GM12878 (cell line): Measurements from ENCODE around the gene FCRL2. TPM values are rescaled to one million over a fixed set of nuclear protein-coding genes. Genes with fewer than 3 reads are reported as not detected.
A peak's percentile ranks its signal among the peaks of the same experiment; 100 is the strongest.

ENCODE experiments used
- ASH2L ChIP-seq: fragments of 300-600, 200-600 bp; sonication (generic); IDR thresholded peaks from 2 replicates; pipeline ENCODE4 v1.6.1; 2017; ENCODE audit warnings: low read depth, mild to moderate bottlenecking, borderline replicate concordance
- BACH1 ChIP-seq: fragments of 450-650 bp; IDR thresholded peaks from 2 replicates; pipeline ENCODE4 v1.6.1; 2017; ENCODE audit warnings: mild to moderate bottlenecking, borderline replicate concordance
- CHD1 ChIP-seq: IDR thresholded peaks from 2 replicates; pipeline ENCODE4 v1.6.1; 2012; ENCODE audit warnings: low read depth, low read length, improper control_type of control experiment
- JUNB ChIP-seq: IDR thresholded peaks from 2 replicates; pipeline ENCODE4 v1.6.1; 2016; ENCODE audit warnings: antibody characterized with exemption, mild to moderate bottlenecking
- MEF2A ChIP-seq: IDR thresholded peaks from 2 replicates; pipeline ENCODE4 v1.6.1; 2011; ENCODE audit warnings: low read depth, mild to moderate bottlenecking, low read length, moderate library complexity; ENCODE audit not compliant: insufficient read depth
- MTA2 ChIP-seq: fragments of 450-650 bp; IDR thresholded peaks from 2 replicates; pipeline ENCODE4 v1.6.1; 2016; ENCODE audit warnings: low read depth, mild to moderate bottlenecking, moderate library complexity
- RAD51 ChIP-seq: fragments of 450-650 bp; IDR thresholded peaks from 2 replicates; pipeline ENCODE4 v1.6.1; 2016; ENCODE audit warnings: moderate library complexity, mild to moderate bottlenecking, inconsistent platforms
- RCOR1 ChIP-seq: conservative IDR thresholded peaks from 2 replicates; pipeline ENCODE4 v1.6.1; 2012; ENCODE audit warnings: low read depth, low read length, improper control_type of control experiment
- SMAD5 ChIP-seq: IDR thresholded peaks from 2 replicates; pipeline ENCODE4 v1.6.1; 2016; ENCODE audit warnings: antibody characterized with exemption, low read depth
- ZNF217 ChIP-seq: fragments of 450-650 bp; IDR thresholded peaks from 2 replicates; pipeline ENCODE4 v1.6.1; 2017; ENCODE audit warnings: antibody characterized with exemption, mild to moderate bottlenecking
- polyA plus RNA-seq, 11 experiments: library from polyadenylated mRNA; depleted of rRNA in 4 of 11; unstranded in 6 of 11; stranded (reverse) in 5 of 11; fragments of >200 nt; fragmentation: Nextera tagmentation in 4 of 11; fragmentation: Illumina TruSeq in 1 of 11; extraction: Ambion mirVana in 4 of 11; extraction: Trizol in 1 of 11; gene quantifications; 1 replicate in 1 of 11; 2 replicates in 10 of 11; pipeline versions ENCODE4 v1.2.1 to v1.2.3, GENCODE V29; 2011 to 2016; ENCODE audit warnings: inconsistent platforms in 2 of 11, missing spikeins in 2 of 11, low read depth in 1 of 11
- total RNA-seq, 4 experiments: library from RNA; depleted of rRNA in 3 of 4; stranded (reverse); fragments of >200 nt in 3 of 4; fragmentation: Illumina TruSeq in 1 of 4; extraction: Trizol in 1 of 4; gene quantifications; 2 replicates each; pipeline versions ENCODE4 v1.2.1 to v1.2.3, GENCODE V29; 2013 to 2021
- TF ChIP-seq, protein P1 (sequence below), 3 experiments: IDR thresholded peaks in 2 of 3; conservative IDR thresholded peaks in 1 of 3; 2 replicates each; pipeline ENCODE4 v1.5.1; 2011; ENCODE audit warnings: low read depth in 3 of 3, low read length in 3 of 3, mild to moderate bottlenecking in 3 of 3, control low read depth in 2 of 3, moderate library complexity in 2 of 3, inconsistent platforms in 1 of 3, mixed read lengths in 1 of 3; ENCODE audit not compliant: control insufficient read depth in 2 of 3, insufficient read depth in 1 of 3; ENCODE audit errors: extremely low read depth in 1 of 3
- TF ChIP-seq, protein P2 (sequence below): fragments of 450-650 bp; IDR thresholded peaks from 2 replicates; pipeline ENCODE4 v1.6.1; 2017; ENCODE audit warnings: mild to moderate bottlenecking, moderate library complexity
- TF ChIP-seq, protein P3 (sequence below): IDR thresholded peaks from 2 replicates; pipeline ENCODE4 v1.6.1; 2011; ENCODE audit warnings: borderline replicate concordance, low read depth, mild to moderate bottlenecking, moderate library complexity, mixed read lengths, low read length; ENCODE audit not compliant: insufficient read depth; ENCODE audit errors: extremely low read length

The FCRL2 gene
- total and polyA plus RNA-seq, 10 of the 15 experiments (the other 5 are each of a cell fraction or from before 2014, with no cell fraction given): 0.07 to 7.3 (median 0.61) TPM

DNA sequence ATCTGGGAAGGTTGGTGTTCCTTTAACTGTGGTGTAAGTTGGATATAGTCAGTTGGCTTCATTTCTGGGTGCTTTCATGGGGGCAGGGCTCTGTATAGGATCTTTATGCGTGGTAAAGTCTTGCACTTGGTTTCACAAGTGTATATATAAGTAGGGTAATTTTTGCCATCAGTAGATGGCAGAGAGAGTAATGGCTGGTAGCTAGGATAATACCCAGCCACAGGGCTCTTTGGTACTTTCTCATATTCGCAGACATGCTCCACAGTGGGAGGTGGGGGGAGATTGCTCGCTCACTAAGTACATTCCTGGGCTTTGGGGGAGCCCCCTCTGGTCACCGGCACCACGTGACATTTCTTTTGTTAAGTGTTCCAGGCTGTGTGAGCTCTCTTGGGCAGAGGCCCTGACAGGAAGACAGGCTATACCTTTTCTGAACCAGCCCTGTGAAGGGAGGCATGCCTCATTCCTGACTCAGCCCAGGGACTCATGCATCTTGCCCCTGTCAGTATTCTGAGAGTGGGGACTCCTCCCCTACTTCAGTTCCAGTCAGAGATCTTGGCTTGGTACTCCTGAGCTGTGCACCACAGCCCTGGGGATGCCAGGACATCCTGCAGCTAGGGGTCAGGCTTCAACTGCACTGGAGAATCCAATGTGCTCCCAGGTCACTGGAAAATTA is 37.6 kb downstream of the FCRL2 start (continued):
- TF ChIP-seq ZNF217 (no peak), SMAD5 (no peak), MTA2 (no peak), JUNB (no peak), CHD1 (no peak), RCOR1 (no peak), BACH1 (no peak), ASH2L (no peak), MEF2A (no peak), RAD51 (peak; percentile 76)
- TF ChIP-seq, protein P1, sequence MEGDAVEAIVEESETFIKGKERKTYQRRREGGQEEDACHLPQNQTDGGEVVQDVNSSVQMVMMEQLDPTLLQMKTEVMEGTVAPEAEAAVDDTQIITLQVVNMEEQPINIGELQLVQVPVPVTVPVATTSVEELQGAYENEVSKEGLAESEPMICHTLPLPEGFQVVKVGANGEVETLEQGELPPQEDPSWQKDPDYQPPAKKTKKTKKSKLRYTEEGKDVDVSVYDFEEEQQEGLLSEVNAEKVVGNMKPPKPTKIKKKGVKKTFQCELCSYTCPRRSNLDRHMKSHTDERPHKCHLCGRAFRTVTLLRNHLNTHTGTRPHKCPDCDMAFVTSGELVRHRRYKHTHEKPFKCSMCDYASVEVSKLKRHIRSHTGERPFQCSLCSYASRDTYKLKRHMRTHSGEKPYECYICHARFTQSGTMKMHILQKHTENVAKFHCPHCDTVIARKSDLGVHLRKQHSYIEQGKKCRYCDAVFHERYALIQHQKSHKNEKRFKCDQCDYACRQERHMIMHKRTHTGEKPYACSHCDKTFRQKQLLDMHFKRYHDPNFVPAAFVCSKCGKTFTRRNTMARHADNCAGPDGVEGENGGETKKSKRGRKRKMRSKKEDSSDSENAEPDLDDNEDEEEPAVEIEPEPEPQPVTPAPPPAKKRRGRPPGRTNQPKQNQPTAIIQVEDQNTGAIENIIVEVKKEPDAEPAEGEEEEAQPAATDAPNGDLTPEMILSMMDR (IDR thresholded peaks at IDR 0.05 in 2 of 3, conservative IDR thresholded peaks at IDR 0.05 in 1 of 3; ENCODE audit: control insufficient read depth in 2 of 3, extremely low read depth in 1 of 3, insufficient read depth in 1 of 3, low read depth in 3 of 3, low read length in 3 of 3): peak in 1 of 3 experiments; percentile 20; a peak in 1 of 6 replicates
- TF ChIP-seq, protein P2, sequence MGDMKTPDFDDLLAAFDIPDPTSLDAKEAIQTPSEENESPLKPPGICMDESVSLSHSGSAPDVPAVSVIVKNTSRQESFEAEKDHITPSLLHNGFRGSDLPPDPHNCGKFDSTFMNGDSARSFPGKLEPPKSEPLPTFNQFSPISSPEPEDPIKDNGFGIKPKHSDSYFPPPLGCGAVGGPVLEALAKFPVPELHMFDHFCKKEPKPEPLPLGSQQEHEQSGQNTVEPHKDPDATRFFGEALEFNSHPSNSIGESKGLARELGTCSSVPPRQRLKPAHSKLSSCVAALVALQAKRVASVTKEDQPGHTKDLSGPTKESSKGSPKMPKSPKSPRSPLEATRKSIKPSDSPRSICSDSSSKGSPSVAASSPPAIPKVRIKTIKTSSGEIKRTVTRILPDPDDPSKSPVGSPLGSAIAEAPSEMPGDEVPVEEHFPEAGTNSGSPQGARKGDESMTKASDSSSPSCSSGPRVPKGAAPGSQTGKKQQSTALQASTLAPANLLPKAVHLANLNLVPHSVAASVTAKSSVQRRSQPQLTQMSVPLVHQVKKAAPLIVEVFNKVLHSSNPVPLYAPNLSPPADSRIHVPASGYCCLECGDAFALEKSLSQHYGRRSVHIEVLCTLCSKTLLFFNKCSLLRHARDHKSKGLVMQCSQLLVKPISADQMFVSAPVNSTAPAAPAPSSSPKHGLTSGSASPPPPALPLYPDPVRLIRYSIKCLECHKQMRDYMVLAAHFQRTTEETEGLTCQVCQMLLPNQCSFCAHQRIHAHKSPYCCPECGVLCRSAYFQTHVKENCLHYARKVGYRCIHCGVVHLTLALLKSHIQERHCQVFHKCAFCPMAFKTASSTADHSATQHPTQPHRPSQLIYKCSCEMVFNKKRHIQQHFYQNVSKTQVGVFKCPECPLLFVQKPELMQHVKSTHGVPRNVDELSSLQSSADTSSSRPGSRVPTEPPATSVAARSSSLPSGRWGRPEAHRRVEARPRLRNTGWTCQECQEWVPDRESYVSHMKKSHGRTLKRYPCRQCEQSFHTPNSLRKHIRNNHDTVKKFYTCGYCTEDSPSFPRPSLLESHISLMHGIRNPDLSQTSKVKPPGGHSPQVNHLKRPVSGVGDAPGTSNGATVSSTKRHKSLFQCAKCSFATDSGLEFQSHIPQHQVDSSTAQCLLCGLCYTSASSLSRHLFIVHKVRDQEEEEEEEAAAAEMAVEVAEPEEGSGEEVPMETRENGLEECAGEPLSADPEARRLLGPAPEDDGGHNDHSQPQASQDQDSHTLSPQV: no peak
- TF ChIP-seq, protein P3, sequence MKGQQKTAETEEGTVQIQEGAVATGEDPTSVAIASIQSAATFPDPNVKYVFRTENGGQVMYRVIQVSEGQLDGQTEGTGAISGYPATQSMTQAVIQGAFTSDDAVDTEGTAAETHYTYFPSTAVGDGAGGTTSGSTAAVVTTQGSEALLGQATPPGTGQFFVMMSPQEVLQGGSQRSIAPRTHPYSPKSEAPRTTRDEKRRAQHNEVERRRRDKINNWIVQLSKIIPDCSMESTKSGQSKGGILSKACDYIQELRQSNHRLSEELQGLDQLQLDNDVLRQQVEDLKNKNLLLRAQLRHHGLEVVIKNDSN: peak; percentile 9
- TF ChIP-seq, all 136 proteins: peak for 3
